Activated T-helper 17 cell treated with anti-CD3 and anti-CD28 coated beads, Interleukin-2, amount 50 U/mL, for 72 hours (primary cell): ENCODE results near the gene NUTM2G. TPM values are rescaled to one million over a fixed set of nuclear protein-coding genes. Genes with fewer than 3 reads are reported as not detected.

Source experiments
- total RNA-seq, 2 donors: library from RNA; stranded (reverse); gene quantifications; one replicate each; pipeline ENCODE4 v1.2.3, GENCODE V29; 2022

The NUTM2G gene
- total RNA-seq, 2 donors from 2014 or later = not detected

Other genes starting within 250 kb of the NUTM2G start
- gene ZNF510, start 150.8 kb upstream of the NUTM2G start, total RNA-seq = 1 to 10 TPM; 7.1 to 8.9 TPM
- gene ZNF782, start 74.3 kb upstream of the NUTM2G start, total RNA-seq = 1 to 10 TPM; 5.6 to 5.7 TPM
- 1 to 10 TPM; 1.0 to 2.1 TPM for gene CTSV, start 110.3 kb downstream of the NUTM2G start, total RNA-seq